SK-N-SH treated with all-trans-retinoic acid at 6 μM for 48 hours (cell line): ENCODE data around the gene DCC.
"Not testable (repeated sequence)": the region's sequence is repeated elsewhere in the genome, so short reads cannot be mapped to it uniquely, and the experiment has no call there.

ENCODE experiments used
- ATAC-seq: fragments of 200-7000 bp; cut with Tn5 transposase; 3 replicates; pipeline ENCODE4 v1.9.1; 2020; ENCODE audit warnings: mild to moderate bottlenecking, moderate library complexity
- ARNTL ChIP-seq: fragments of 450-650 bp; formaldehyde crosslinking; IDR thresholded peaks from 2 replicates; pipeline ENCODE4 v1.5.0; 2020; ENCODE audit warnings: low read depth, mild to moderate bottlenecking, moderate library complexity, borderline replicate concordance
- BACH2 ChIP-seq: fragments of 250-450 bp; sonication (Bioruptor Pico); IDR thresholded peaks from 2 replicates; pipeline ENCODE4 v1.9.0; 2021; ENCODE audit warnings: mild to moderate bottlenecking, borderline replicate concordance
- CSDC2 ChIP-seq: fragments of 250-450 bp; sonication (Bioruptor Pico); IDR thresholded peaks from 2 replicates; pipeline ENCODE4 v1.5.0; 2020; ENCODE audit warnings: mild to moderate bottlenecking, moderate library complexity
- ESRRG ChIP-seq: fragments of 250-450 bp; sonication (Bioruptor Pico); IDR thresholded peaks from 2 replicates; pipeline ENCODE4 v1.6.1; 2021; ENCODE audit warnings: mild to moderate bottlenecking
- GLIS3 ChIP-seq: fragments of 250-450 bp; sonication (Bioruptor Pico); IDR thresholded peaks from 2 replicates; pipeline ENCODE4 v1.5.0; 2020; ENCODE audit warnings: mild to moderate bottlenecking, moderate library complexity
- ISL1 ChIP-seq: fragments of 250-450 bp; sonication (Bioruptor Pico); IDR thresholded peaks from 2 replicates; pipeline ENCODE4 v2.1.2; 2022; ENCODE audit warnings: mild to moderate bottlenecking, moderate library complexity
- OSR1 ChIP-seq: fragments of 250-450 bp; sonication (Bioruptor Pico); IDR thresholded peaks from 2 replicates; pipeline ENCODE4 v1.8.0; 2022; ENCODE audit warnings: moderate library complexity, mild to moderate bottlenecking, inconsistent platforms
- PPARA ChIP-seq: fragments of 250-450 bp; sonication (Bioruptor Pico); IDR thresholded peaks from 2 replicates; pipeline ENCODE4 v1.5.0; 2020; ENCODE audit warnings: mild to moderate bottlenecking, borderline replicate concordance
- RARB ChIP-seq: fragments of 250-450 bp; sonication (Bioruptor Pico); IDR thresholded peaks from 2 replicates; pipeline ENCODE4 v1.8.0; 2021; ENCODE audit warnings: mild to moderate bottlenecking, moderate library complexity
- SNAI2 ChIP-seq: fragments of 250-450 bp; sonication (Bioruptor Pico); IDR thresholded peaks from 2 replicates; pipeline ENCODE4 v1.5.0; 2020; ENCODE audit warnings: mild to moderate bottlenecking, moderate library complexity
- TCF4 ChIP-seq: fragments of 250-450 bp; sonication (Bioruptor Pico); IDR thresholded peaks from 2 replicates; pipeline ENCODE4 v1.8.0; 2021; ENCODE audit warnings: mild to moderate bottlenecking, moderate library complexity, borderline replicate concordance
- TOX ChIP-seq: fragments of 250-450 bp; sonication (Bioruptor Pico); IDR thresholded peaks from 2 replicates; pipeline ENCODE4 v1.8.0; 2021; ENCODE audit warnings: mild to moderate bottlenecking, moderate library complexity, borderline replicate concordance
- ZC3H10 ChIP-seq: fragments of 250-450 bp; sonication (Bioruptor Pico); IDR thresholded peaks from 2 replicates; pipeline ENCODE4 v1.5.1; 2021; ENCODE audit warnings: mild to moderate bottlenecking, moderate library complexity
- ZFP3 ChIP-seq: fragments of 250-450 bp; sonication (Bioruptor Pico); IDR thresholded peaks from 2 replicates; pipeline ENCODE4 v1.5.0; 2020; ENCODE audit warnings: mild to moderate bottlenecking, moderate library complexity
- ZFP30 ChIP-seq: fragments of 450-650 bp; formaldehyde crosslinking; IDR thresholded peaks from 2 replicates; pipeline ENCODE4 v1.5.0; 2022; ENCODE audit warnings: mild to moderate bottlenecking, moderate library complexity
- ZNF565 ChIP-seq: fragments of 450-650 bp; formaldehyde crosslinking; conservative IDR thresholded peaks from 2 replicates; pipeline ENCODE4 v1.5.0; 2020; ENCODE audit warnings: low read depth, mild to moderate bottlenecking, moderate library complexity
- ZNF70 ChIP-seq: fragments of 450-650 bp; formaldehyde crosslinking; IDR thresholded peaks from 2 replicates; pipeline ENCODE4 v1.5.0; 2020; ENCODE audit warnings: mild to moderate bottlenecking, moderate library complexity
- ZNF8 ChIP-seq: fragments of 450-650 bp; formaldehyde crosslinking; IDR thresholded peaks from 2 replicates; pipeline ENCODE4 v1.5.0; 2020; ENCODE audit warnings: mild to moderate bottlenecking, moderate library complexity
- TF ChIP-seq, protein P1 (sequence below): fragments of 250-450 bp; sonication (Bioruptor Pico); IDR thresholded peaks from 2 replicates; pipeline ENCODE4 v1.5.0; 2020; ENCODE audit warnings: mild to moderate bottlenecking, moderate library complexity
- TF ChIP-seq, protein P2 (sequence below): fragments of 250-450 bp; sonication (Bioruptor Pico); IDR thresholded peaks from 2 replicates; pipeline ENCODE4 v1.8.0; 2021; ENCODE audit warnings: low read depth, mild to moderate bottlenecking, moderate library complexity, borderline replicate concordance
- TF ChIP-seq, protein P3 (sequence below): fragments of 250-450 bp; sonication (Bioruptor Pico); IDR thresholded peaks from 2 replicates; pipeline ENCODE4 v1.8.0; 2020; ENCODE audit warnings: mild to moderate bottlenecking, moderate library complexity, borderline replicate concordance
- TF ChIP-seq, protein P4 (sequence below): fragments of 250-450 bp; sonication (Bioruptor Pico); IDR thresholded peaks from 2 replicates; pipeline ENCODE4 v1.5.1; 2020; ENCODE audit warnings: low read depth, mild to moderate bottlenecking, moderate library complexity

The DCC gene

DNA sequence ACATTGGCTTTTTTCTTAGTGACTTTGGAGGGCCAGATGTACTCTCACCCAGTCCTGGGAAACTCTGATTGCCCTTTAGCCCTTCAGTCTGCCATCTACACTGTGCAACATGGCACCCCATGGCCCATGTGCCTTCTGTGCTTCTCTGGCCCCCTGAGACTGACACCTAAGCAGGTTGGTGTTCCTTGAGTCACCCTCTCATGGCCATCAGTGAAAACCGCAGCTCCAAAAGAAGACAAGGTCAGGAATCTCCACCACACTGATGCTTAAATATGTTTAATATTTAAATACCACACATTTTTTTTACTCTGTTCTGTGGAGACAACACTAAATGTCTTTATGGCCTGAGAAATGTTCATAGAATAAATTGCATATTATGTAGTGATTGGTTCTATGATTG lies 23.9 kb downstream of the DCC start:
- ATAC-seq: no peak
- TF ChIP-seq, protein P1, sequence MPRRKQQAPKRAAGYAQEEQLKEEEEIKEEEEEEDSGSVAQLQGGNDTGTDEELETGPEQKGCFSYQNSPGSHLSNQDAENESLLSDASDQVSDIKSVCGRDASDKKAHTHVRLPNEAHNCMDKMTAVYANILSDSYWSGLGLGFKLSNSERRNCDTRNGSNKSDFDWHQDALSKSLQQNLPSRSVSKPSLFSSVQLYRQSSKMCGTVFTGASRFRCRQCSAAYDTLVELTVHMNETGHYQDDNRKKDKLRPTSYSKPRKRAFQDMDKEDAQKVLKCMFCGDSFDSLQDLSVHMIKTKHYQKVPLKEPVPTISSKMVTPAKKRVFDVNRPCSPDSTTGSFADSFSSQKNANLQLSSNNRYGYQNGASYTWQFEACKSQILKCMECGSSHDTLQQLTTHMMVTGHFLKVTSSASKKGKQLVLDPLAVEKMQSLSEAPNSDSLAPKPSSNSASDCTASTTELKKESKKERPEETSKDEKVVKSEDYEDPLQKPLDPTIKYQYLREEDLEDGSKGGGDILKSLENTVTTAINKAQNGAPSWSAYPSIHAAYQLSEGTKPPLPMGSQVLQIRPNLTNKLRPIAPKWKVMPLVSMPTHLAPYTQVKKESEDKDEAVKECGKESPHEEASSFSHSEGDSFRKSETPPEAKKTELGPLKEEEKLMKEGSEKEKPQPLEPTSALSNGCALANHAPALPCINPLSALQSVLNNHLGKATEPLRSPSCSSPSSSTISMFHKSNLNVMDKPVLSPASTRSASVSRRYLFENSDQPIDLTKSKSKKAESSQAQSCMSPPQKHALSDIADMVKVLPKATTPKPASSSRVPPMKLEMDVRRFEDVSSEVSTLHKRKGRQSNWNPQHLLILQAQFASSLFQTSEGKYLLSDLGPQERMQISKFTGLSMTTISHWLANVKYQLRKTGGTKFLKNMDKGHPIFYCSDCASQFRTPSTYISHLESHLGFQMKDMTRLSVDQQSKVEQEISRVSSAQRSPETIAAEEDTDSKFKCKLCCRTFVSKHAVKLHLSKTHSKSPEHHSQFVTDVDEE (CRISPR knock-in tag): no peak
- TF ChIP-seq SNAI2 (no peak), ZFP30 (no peak), ZNF565 (CRISPR knock-in tag) (no peak), ARNTL (no peak), PPARA (CRISPR knock-in tag) (no peak), TCF4 (no peak), ZFP3 (CRISPR knock-in tag) (no peak), TOX (CRISPR knock-in tag) (no peak), ZNF70 (CRISPR knock-in tag) (no peak), GLIS3 (CRISPR knock-in tag) (no peak), BACH2 (CRISPR knock-in tag) (no peak), ZNF8 (no peak), OSR1 (CRISPR knock-in tag) (no peak), CSDC2 (CRISPR knock-in tag) (no peak), ESRRG (CRISPR knock-in tag) (no peak)
- TF ChIP-seq, protein P2, sequence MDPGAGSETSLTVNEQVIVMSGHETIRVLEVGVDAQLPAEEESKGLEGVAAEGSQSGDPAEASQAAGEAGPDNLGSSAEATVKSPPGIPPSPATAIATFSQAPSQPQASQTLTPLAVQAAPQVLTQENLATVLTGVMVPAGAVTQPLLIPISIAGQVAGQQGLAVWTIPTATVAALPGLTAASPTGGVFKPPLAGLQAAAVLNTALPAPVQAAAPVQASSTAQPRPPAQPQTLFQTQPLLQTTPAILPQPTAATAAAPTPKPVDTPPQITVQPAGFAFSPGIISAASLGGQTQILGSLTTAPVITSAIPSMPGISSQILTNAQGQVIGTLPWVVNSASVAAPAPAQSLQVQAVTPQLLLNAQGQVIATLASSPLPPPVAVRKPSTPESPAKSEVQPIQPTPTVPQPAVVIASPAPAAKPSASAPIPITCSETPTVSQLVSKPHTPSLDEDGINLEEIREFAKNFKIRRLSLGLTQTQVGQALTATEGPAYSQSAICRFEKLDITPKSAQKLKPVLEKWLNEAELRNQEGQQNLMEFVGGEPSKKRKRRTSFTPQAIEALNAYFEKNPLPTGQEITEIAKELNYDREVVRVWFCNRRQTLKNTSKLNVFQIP (CRISPR knock-in tag): no peak
- TF ChIP-seq, protein P3, sequence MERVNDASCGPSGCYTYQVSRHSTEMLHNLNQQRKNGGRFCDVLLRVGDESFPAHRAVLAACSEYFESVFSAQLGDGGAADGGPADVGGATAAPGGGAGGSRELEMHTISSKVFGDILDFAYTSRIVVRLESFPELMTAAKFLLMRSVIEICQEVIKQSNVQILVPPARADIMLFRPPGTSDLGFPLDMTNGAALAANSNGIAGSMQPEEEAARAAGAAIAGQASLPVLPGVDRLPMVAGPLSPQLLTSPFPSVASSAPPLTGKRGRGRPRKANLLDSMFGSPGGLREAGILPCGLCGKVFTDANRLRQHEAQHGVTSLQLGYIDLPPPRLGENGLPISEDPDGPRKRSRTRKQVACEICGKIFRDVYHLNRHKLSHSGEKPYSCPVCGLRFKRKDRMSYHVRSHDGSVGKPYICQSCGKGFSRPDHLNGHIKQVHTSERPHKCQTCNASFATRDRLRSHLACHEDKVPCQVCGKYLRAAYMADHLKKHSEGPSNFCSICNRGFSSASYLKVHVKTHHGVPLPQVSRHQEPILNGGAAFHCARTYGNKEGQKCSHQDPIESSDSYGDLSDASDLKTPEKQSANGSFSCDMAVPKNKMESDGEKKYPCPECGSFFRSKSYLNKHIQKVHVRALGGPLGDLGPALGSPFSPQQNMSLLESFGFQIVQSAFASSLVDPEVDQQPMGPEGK (CRISPR knock-in tag): no peak
- TF ChIP-seq, protein P4, sequence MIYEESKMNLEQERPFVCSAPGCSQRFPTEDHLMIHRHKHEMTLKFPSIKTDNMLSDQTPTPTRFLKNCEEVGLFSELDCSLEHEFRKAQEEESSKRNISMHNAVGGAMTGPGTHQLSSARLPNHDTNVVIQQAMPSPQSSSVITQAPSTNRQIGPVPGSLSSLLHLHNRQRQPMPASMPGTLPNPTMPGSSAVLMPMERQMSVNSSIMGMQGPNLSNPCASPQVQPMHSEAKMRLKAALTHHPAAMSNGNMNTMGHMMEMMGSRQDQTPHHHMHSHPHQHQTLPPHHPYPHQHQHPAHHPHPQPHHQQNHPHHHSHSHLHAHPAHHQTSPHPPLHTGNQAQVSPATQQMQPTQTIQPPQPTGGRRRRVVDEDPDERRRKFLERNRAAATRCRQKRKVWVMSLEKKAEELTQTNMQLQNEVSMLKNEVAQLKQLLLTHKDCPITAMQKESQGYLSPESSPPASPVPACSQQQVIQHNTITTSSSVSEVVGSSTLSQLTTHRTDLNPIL (CRISPR knock-in tag): no peak

DNA sequence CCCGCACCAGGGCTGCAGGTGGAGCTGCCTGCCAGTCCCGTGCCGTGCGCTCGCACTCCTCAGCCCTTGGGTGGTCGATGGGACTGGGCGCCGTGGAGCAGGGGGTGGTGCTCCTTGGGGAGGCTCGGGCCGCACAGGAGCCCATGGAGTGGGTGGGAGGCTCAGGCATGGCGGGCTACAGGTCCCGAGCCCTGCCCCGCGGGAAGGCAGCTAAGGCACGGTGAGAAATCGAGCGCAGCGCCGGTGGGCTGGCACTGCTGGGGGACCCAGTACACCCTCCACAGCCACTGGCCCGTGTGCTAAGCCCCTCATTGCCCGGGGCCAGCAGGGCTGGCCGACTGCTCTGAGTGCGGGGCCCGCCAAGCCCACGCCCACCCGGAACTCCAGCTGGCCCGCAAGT lies 26.9 kb downstream of the DCC start:
- ATAC-seq: not testable (repeated sequence)

DNA sequence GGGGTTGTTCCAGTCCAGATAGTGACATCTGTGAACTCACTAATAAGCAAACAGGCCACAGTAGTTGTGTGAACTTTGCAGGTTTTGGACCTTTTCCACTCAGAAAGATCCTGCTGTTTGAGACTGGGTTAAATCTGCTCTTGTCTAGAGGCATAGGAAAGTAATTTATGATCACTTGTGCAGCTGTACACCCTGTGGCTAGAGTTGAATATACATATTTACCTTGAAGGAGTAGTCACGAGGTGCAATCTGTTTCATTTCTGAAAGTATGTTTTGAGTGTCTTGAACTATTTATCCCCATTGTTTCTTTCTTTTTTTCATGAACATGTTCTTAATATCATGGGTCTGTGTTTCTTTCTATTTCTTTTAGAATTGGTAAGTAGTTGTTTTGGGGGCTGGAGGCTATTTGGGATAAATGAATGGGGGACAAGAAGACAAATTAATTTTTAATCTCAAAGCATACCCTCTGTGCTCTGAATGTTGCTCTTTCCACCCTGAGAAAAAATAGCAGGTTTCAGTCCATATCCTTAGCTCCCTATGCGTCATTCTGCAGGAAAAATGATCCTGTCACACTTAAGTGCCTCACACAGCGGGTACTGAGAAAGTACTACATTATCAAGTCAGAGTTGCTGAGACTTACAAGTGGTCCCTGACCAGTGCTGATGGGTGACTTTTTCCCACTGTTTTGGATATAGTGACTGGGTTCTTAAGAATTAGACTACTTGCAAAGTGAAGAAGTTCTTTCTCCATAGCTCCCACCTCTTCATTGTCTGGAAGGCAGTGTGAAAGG lies 28.2 kb downstream of the DCC start:
- ATAC-seq: no peak
- TF ChIP-seq CSDC2 (CRISPR knock-in tag) (no peak), ZFP30 (no peak), ZNF8 (no peak), ARNTL (no peak), PPARA (CRISPR knock-in tag) (no peak), TOX (CRISPR knock-in tag) (no peak), ZNF70 (CRISPR knock-in tag) (no peak)

DNA sequence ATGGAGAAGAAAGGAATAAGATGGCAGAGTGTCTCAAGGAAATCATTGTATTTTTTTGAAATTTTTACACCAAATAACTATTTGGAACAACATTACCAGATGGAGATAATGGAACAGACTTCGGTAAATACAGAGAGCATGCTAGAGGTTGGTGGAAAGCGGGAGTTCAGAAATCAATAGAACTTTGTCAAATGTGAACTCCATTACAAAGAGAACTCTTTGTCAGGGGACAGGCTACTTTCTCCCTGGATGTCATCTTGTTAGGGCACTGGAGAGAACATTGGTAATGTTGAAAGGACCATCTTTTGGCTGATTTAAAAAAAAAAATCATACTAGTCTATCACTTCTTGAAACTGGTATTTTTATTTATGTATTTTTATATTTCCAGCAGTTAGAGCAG lies 30.8 kb downstream of the DCC start:
- TF ChIP-seq, protein P2 (CRISPR knock-in tag): no peak
- TF ChIP-seq ZC3H10 (CRISPR knock-in tag) (no peak), BACH2 (CRISPR knock-in tag) (no peak), TCF4 (no peak), ZNF565 (CRISPR knock-in tag) (no peak), ISL1 (no peak), ZNF8 (no peak), TOX (CRISPR knock-in tag) (no peak), PPARA (CRISPR knock-in tag) (no peak), OSR1 (CRISPR knock-in tag) (no peak), ZFP30 (no peak), RARB (CRISPR knock-in tag) (no peak), ZFP3 (CRISPR knock-in tag) (no peak), ARNTL (no peak)
- TF ChIP-seq, protein P4 (CRISPR knock-in tag): no peak
- ATAC-seq: no peak
